K562 (cell line): ENCODE results near the gene ELF3. TPM values are rescaled to one million over a fixed set of nuclear protein-coding genes. Genes with fewer than 3 reads are reported as not detected.

ENCODE experiments used
- ARNT ChIP-seq, 2 experiments: fragments of 450-650 bp; IDR thresholded peaks; 2 replicates each; pipeline ENCODE4 v1.6.1; 2016; ENCODE audit warnings: mild to moderate bottlenecking in 1 of 2
- DIDO1 ChIP-seq: fragments of 450-650 bp; IDR thresholded peaks from 2 replicates; pipeline ENCODE4 v1.6.1; 2016; ENCODE audit warnings: low read depth, missing biosample characterization, missing genetic modification characterization
- ESRRB ChIP-seq: fragments of 250-450 bp; sonication (Bioruptor Pico); IDR thresholded peaks from 2 replicates; pipeline ENCODE4 v1.5.0; 2020; ENCODE audit warnings: mild to moderate bottlenecking, moderate library complexity, borderline replicate concordance
- ETV1 ChIP-seq: fragments of 450-650 bp; conservative IDR thresholded peaks from 2 replicates; pipeline ENCODE4 v1.6.1; 2016; ENCODE audit warnings: missing genetic modification characterization, control low read depth, low read depth, missing compliant biosample characterization
- GATAD2A ChIP-seq: fragments of 450-650 bp; IDR thresholded peaks from 2 replicates; pipeline ENCODE4 v1.6.1; 2017
- IFI16 ChIP-seq: fragments of 250-450 bp; sonication (Bioruptor Pico); IDR thresholded peaks from 2 replicates; pipeline ENCODE4 v2.1.2; 2022; ENCODE audit warnings: mild to moderate bottlenecking, inconsistent platforms
- KLF6 ChIP-seq: fragments of 250-450 bp; sonication (Bioruptor Pico); IDR thresholded peaks from 2 replicates; pipeline ENCODE4 v1.4.0; 2020; ENCODE audit warnings: mild to moderate bottlenecking, moderate library complexity, borderline replicate concordance
- L3MBTL2 ChIP-seq: fragments of 450-650 bp; IDR thresholded peaks from 2 replicates; pipeline ENCODE4 v1.6.1; 2016; ENCODE audit warnings: mild to moderate bottlenecking, moderate library complexity
- MAFG ChIP-seq: fragments of 450-650 bp; conservative IDR thresholded peaks from 2 replicates; pipeline ENCODE4 v1.6.1; 2016; ENCODE audit warnings: missing genetic modification characterization, missing compliant biosample characterization
- MBD2 ChIP-seq: sonication (generic); IDR thresholded peaks from 2 replicates; pipeline ENCODE4 v1.6.1; 2016; ENCODE audit warnings: low read depth, borderline replicate concordance
- NFXL1 ChIP-seq: fragments of 450-650 bp; formaldehyde crosslinking; IDR thresholded peaks from 2 replicates; pipeline ENCODE4 v1.4.0; 2021; ENCODE audit warnings: mild to moderate bottlenecking
- NR2C2 ChIP-seq, 2 experiments: fragments of 200-800 bp in 1 of 2; sonication (Bioruptor generic) in 1 of 2; sonication (generic) in 1 of 2; formaldehyde crosslinking in 1 of 2; IDR thresholded peaks; 2 replicates each; pipeline versions ENCODE4 v1.6.1 to v1.8.0; 2016 to 2022; ENCODE audit warnings: mild to moderate bottlenecking in 1 of 2, missing compliant biosample characterization in 1 of 2, missing genetic modification characterization in 1 of 2, missing genetic modification reagents in 1 of 2
- RAD51 ChIP-seq: fragments of 450-650 bp; IDR thresholded peaks from 2 replicates; pipeline ENCODE4 v1.7.1; 2016; ENCODE audit warnings: low read depth, mild to moderate bottlenecking, borderline replicate concordance
- SMAD3 ChIP-seq: fragments of 450-650 bp; formaldehyde crosslinking; conservative IDR thresholded peaks from 2 replicates; pipeline ENCODE4 v1.4.0; 2020; ENCODE audit warnings: mild to moderate bottlenecking
- SMARCC2 ChIP-seq: fragments of 450-650 bp; IDR thresholded peaks from 2 replicates; pipeline ENCODE4 v1.6.1; 2017; ENCODE audit warnings: antibody characterized with exemption, moderate library complexity, mild to moderate bottlenecking, low read depth
- SRSF3 ChIP-seq: fragments of 200-400 bp; formaldehyde crosslinking; IDR thresholded peaks from 2 replicates; pipeline ENCODE4 v1.6.1; 2016; ENCODE audit warnings: mild to moderate bottlenecking, low read length, moderate library complexity; ENCODE audit not compliant: insufficient read depth
- ZNF140 ChIP-seq: fragments of 250-450 bp; sonication (Bioruptor Pico); IDR thresholded peaks from 2 replicates; pipeline ENCODE4 v1.8.0; 2021; ENCODE audit warnings: moderate library complexity, mild to moderate bottlenecking, inconsistent platforms
- ZNF445 ChIP-seq: fragments of 250-450 bp; sonication (Bioruptor Pico); IDR thresholded peaks from 2 replicates; pipeline ENCODE4 v1.4.0; 2020; ENCODE audit warnings: low read depth, mild to moderate bottlenecking, moderate library complexity
- ZNF780A ChIP-seq: fragments of 250-450 bp; sonication (Bioruptor Pico); IDR thresholded peaks from 2 replicates; pipeline ENCODE4 v1.5.0; 2021; ENCODE audit warnings: mild to moderate bottlenecking
- polyA plus RNA-seq, 8 experiments: library from polyadenylated mRNA; depleted of rRNA in 4 of 8; stranded (reverse) in 5 of 8; unstranded in 3 of 8; fragments of >200 nt; fragmentation: Nextera tagmentation in 2 of 8; fragmentation: Illumina TruSeq in 1 of 8; extraction: Ambion mirVana in 2 of 8; extraction: Trizol in 1 of 8; gene quantifications; 2 replicates each; pipeline versions ENCODE4 v1.2.1 to v1.2.3, GENCODE V29; 2011 to 2014; ENCODE audit warnings: inconsistent platforms in 1 of 8, missing spikeins in 1 of 8
- total RNA-seq, 7 experiments: library from RNA; depleted of rRNA in 6 of 7; stranded (reverse); fragments of >200 nt in 6 of 7; fragmentation: Illumina TruSeq in 2 of 7; extraction: Trizol in 2 of 7; gene quantifications; 2 replicates each; pipeline versions ENCODE4 v1.2.1 to v1.2.3, GENCODE V29; 2011 to 2021; ENCODE audit warnings: low replicate concordance in 1 of 7
- TF ChIP-seq, protein P1 (sequence below), 2 experiments: fragments of 200-800 bp in 1 of 2; sonication (Bioruptor generic) in 1 of 2; sonication (generic) in 1 of 2; formaldehyde crosslinking in 1 of 2; IDR thresholded peaks in 1 of 2; conservative IDR thresholded peaks in 1 of 2; 2 replicates each; pipeline versions ENCODE4 v1.5.0 to v1.6.1; 2016 to 2020; ENCODE audit warnings: missing compliant biosample characterization in 1 of 2, missing genetic modification characterization in 1 of 2, missing genetic modification reagents in 1 of 2
- TF ChIP-seq, protein P2 (sequence below): sonication (generic); formaldehyde crosslinking; IDR thresholded peaks from 2 replicates; pipeline ENCODE4 v1.8.1; 2023; ENCODE audit warnings: mild to moderate bottlenecking, missing genetic modification reagents
- TF ChIP-seq, protein P3 (sequence below): fragments of 200-800 bp; sonication (Bioruptor generic); IDR thresholded peaks from 2 replicates; pipeline ENCODE4 v1.6.1; 2017; ENCODE audit warnings: missing genetic modification characterization, missing compliant biosample characterization
- TF ChIP-seq, protein P4 (sequence below), 2 experiments: fragments of 450-650 bp; IDR thresholded peaks; 2 replicates each; pipeline ENCODE4 v1.6.1; 2016

ELF3 gene
- total and polyA plus RNA-seq, 9 of the 15 experiments (the other 6 are each of a cell fraction or from before 2014, with no cell fraction given) = 0.03 to 1.2 (median 0.07) TPM; not detected in 4

DNA sequence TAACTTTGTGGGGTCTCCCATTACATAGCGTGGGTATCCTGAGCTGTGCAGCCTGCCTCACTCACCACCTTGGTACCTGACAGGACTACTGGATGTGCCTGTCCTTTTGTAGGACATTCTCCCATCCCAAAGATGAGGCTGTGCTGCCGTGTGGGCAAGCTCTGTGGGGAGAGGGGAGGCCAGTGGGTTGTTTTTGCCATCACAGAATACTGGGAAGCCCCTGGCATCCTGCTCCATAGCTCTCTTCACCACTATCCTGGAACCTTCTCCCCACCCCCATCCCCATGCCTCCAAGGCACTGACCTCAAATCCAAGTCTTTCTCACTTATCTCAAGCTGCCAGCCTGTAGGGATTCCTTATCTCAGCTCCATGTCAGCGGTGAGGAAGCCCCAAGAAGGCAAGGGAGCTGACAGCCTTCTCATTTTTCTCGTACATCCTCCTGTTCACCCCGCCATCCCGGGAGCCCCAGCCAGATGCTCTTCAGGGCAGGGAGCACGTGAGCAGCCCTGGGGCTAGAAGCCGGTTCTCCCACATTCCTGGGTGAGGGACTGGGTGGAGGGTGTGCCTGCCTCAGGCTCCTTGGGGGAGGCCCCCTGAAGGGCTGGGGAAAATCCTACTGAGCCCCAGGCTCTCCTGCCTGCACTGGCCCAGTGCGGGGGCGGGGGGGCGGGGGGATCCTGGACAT lies 2.4 kb upstream of the ELF3 start (continued):
- TF ChIP-seq, protein P1, sequence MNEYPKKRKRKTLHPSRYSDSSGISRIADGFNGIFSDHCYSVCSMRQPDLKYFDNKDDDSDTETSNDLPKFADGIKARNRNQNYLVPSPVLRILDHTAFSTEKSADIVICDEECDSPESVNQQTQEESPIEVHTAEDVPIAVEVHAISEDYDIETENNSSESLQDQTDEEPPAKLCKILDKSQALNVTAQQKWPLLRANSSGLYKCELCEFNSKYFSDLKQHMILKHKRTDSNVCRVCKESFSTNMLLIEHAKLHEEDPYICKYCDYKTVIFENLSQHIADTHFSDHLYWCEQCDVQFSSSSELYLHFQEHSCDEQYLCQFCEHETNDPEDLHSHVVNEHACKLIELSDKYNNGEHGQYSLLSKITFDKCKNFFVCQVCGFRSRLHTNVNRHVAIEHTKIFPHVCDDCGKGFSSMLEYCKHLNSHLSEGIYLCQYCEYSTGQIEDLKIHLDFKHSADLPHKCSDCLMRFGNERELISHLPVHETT (CRISPR knock-in tag; conservative IDR thresholded peaks at IDR 0.05 in 1 of 2, IDR thresholded peaks at IDR 0.05 in 1 of 2) = peak in 1 of 2 experiments; percentile 66; a peak in 1 of 4 replicates
- TF ChIP-seq ETV1 = no peak
- peak; percentile 74; the same call in 1 of the 2 replicates for TF ChIP-seq SMARCC2
- peak; percentile 60; the same call in 1 of the 2 replicates for TF ChIP-seq KLF6 (CRISPR knock-in tag)
- no peak for TF ChIP-seq MBD2
- peak; percentile 60; the same call in 1 of the 2 replicates for TF ChIP-seq SMAD3 (CRISPR knock-in tag)
- no peak for TF ChIP-seq ZNF140
- peak; percentile 48 for TF ChIP-seq L3MBTL2
- no peak for TF ChIP-seq NFXL1 (CRISPR knock-in tag)
- TF ChIP-seq, protein P2, sequence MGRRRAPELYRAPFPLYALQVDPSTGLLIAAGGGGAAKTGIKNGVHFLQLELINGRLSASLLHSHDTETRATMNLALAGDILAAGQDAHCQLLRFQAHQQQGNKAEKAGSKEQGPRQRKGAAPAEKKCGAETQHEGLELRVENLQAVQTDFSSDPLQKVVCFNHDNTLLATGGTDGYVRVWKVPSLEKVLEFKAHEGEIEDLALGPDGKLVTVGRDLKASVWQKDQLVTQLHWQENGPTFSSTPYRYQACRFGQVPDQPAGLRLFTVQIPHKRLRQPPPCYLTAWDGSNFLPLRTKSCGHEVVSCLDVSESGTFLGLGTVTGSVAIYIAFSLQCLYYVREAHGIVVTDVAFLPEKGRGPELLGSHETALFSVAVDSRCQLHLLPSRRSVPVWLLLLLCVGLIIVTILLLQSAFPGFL = no peak
- TF ChIP-seq MAFG (tag) = no peak
- TF ChIP-seq, protein P3, sequence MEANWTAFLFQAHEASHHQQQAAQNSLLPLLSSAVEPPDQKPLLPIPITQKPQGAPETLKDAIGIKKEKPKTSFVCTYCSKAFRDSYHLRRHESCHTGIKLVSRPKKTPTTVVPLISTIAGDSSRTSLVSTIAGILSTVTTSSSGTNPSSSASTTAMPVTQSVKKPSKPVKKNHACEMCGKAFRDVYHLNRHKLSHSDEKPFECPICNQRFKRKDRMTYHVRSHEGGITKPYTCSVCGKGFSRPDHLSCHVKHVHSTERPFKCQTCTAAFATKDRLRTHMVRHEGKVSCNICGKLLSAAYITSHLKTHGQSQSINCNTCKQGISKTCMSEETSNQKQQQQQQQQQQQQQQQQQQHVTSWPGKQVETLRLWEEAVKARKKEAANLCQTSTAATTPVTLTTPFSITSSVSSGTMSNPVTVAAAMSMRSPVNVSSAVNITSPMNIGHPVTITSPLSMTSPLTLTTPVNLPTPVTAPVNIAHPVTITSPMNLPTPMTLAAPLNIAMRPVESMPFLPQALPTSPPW (CRISPR knock-in tag) = peak; percentile 60
- TF ChIP-seq SRSF3 = no peak
- TF ChIP-seq GATAD2A = no peak
- TF ChIP-seq, protein P4, sequence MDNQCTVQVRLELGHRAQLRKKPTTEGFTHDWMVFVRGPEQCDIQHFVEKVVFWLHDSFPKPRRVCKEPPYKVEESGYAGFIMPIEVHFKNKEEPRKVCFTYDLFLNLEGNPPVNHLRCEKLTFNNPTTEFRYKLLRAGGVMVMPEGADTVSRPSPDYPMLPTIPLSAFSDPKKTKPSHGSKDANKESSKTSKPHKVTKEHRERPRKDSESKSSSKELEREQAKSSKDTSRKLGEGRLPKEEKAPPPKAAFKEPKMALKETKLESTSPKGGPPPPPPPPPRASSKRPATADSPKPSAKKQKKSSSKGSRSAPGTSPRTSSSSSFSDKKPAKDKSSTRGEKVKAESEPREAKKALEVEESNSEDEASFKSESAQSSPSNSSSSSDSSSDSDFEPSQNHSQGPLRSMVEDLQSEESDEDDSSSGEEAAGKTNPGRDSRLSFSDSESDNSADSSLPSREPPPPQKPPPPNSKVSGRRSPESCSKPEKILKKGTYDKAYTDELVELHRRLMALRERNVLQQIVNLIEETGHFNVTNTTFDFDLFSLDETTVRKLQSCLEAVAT (IDR thresholded peaks at IDR 0.05) = peak; percentile 24 to 90; a peak in 2 of 4 replicates
- TF ChIP-seq NR2C2 (CRISPR knock-in tag; IDR thresholded peaks at IDR 0.05) = no peak
- TF ChIP-seq NR2C2 (tag; IDR thresholded peaks at IDR 0.05) = peak; percentile 42; the same call in 1 of the 2 replicates
- TF ChIP-seq ZNF780A (CRISPR knock-in tag) = no peak
- peak in 1 of 2 experiments; percentile 34; a peak in 1 of 4 replicates for TF ChIP-seq ARNT (IDR thresholded peaks at IDR 0.05)
- no peak for TF ChIP-seq ESRRB (CRISPR knock-in tag)
- no peak for TF ChIP-seq IFI16 (CRISPR knock-in tag)
- no peak for TF ChIP-seq ZNF445
- TF ChIP-seq RAD51 = peak; percentile 28; the same call in 1 of the 2 replicates
- TF ChIP-seq DIDO1 = no peak
